Gastrocnemius medialis (tissue), 4 donors: ENCODE data around the gene VAMP8. TPM values are rescaled to one million over a fixed set of nuclear protein-coding genes. Genes with fewer than 3 reads are reported as not detected.

Experiments used
- ATAC-seq, 2 donors: fragments of 150-250 bp; one replicate each; pipeline ENCODE4 v1.9.1; 2016
- DNase-seq, 2 donors: peaks; one replicate each; pipeline ENCODE4 v3.0.0-alpha.2; 2019
- H3K27ac ChIP-seq, 4 donors: fragments of 200-600 bp; sonication (generic); 1 replicate in 1 of 4; 2 replicates in 3 of 4; pipeline ENCODE4 v1.5.1; 2016 to 2018; ENCODE audit warnings: mild to moderate bottlenecking in 2 of 4, moderate library complexity in 1 of 4
- H3K27me3 ChIP-seq, 3 donors: fragments of 200-600 bp; sonication (generic) in 2 of 3; 1 replicate in 1 of 3; 2 replicates in 2 of 3; pipeline versions ENCODE4 v1.5.1 to v1.6.0; 2016 to 2019; ENCODE audit warnings: mild to moderate bottlenecking in 1 of 3, moderate library complexity in 1 of 3
- H3K36me3 ChIP-seq, 2 donors: fragments of 200-600 bp; sonication (generic) in 1 of 2; one replicate each; pipeline ENCODE4 v1.5.1; 2017 to 2018
- H3K4me1 ChIP-seq, 2 donors: fragments of 200-600 bp; sonication (generic) in 1 of 2; one replicate each; pipeline ENCODE4 v1.5.1; 2016 to 2017; ENCODE audit warnings: mild to moderate bottlenecking in 2 of 2
- H3K4me3 ChIP-seq, 4 donors: fragments of 200-600 bp; sonication (generic) in 3 of 4; 1 replicate in 1 of 4; 2 replicates in 3 of 4; pipeline ENCODE4 v1.5.1; 2016 to 2019; ENCODE audit warnings: mild to moderate bottlenecking in 2 of 4
- H3K9me3 ChIP-seq, 3 donors: fragments of 200-600 bp; sonication (generic) in 2 of 3; 1 replicate in 1 of 3; 2 replicates in 2 of 3; pipeline ENCODE4 v1.5.1; 2016 to 2019
- POLR2A ChIP-seq, 2 donors: fragments of 450-650 bp; IDR thresholded peaks; one replicate each; pipeline ENCODE4 v1.6.1; 2017; ENCODE audit warnings: antibody characterized with exemption in 2 of 2, mild to moderate bottlenecking in 2 of 2, moderate library complexity in 2 of 2
- in situ Hi-C, 4 donors: fragments of 200-750 bp; cut with MboI; loops; one replicate each; pipeline versions ENCODE4 v1.15.0 to v1.8.0; 2017; ENCODE audit warnings: low sequenced_read_pairs in 4 of 4
- intact Hi-C: fragments of 100-400 bp; cut with DNase I; formaldehyde crosslinking; loops from one replicate; pipeline ENCODE4 v1.15.1; 2023; ENCODE audit warnings: low total_unique reads
- total RNA-seq, 4 donors: library from RNA; depleted of rRNA; stranded (reverse); fragments of >200 nt; gene quantifications; one replicate each; pipeline versions ENCODE4 v1.1.0 to v1.2.3, GENCODE V29; 2016
- TF ChIP-seq, protein P1 (sequence below), 5 experiments: fragments of 450-650 bp in 3 of 5; fragments of 200-600 bp in 2 of 5; sonication (generic) in 2 of 5; IDR thresholded peaks in 4 of 5; conservative IDR thresholded peaks in 1 of 5; 1 replicate in 4 of 5; 2 replicates in 1 of 5; pipeline ENCODE4 v1.5.1; 2016 to 2019; ENCODE audit warnings: antibody characterized with exemption in 5 of 5, mild to moderate bottlenecking in 3 of 5, moderate library complexity in 3 of 5

VAMP8 gene
- total RNA-seq, 4 donors from 2014 or later = 5.3 to 12.1 (median 7.1) TPM

DNA sequence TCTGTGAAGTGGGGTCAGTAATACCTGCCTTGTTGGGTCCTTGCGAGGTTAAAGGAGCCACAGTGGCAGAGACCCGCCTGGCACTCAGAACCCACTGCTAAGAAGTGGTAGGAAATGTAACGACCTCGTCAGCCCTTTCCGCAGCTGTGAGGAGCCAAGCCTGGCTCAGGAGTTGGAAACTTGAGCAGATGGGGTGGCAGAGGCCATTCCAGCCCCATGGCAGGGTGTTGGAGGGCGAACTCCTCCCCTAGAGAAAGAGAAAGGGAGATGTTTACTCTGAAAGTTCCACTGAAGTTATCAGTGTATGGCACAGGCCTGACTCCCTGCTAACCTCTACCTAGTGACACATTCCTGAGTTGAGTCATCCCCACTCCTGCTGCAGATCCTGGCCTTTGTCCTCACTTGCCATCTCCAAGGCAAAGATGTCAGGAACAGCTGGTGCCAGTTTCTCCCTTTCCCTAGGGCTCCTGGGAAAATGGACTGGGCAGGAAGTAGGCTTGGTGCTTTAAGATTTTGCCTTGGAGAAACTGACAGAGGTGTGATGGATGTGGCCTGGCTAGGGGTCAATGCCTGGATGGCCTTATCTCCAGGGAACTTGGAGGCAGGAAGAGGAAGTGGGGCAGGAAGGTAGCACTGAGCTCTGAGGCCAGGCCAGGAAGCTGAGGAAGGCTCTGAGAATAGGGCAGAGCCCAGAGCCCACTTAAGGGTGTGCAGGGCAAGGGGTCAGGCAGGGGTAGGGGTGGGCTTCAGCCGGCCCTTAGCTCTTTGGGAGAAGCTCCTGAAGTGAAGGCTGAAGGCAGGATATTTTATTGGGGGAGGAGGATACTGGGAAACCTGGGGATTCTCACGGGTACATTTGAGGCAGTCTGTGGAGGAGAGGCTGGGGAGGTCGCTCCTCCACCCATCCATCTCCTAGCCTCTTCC lies 7.7 kb downstream of the VAMP8 start:
- H3K4me1 ChIP-seq = peaks cover 58 to 65% of the 10 kb centered on the region in 2 donors
- TF ChIP-seq, protein P1, sequence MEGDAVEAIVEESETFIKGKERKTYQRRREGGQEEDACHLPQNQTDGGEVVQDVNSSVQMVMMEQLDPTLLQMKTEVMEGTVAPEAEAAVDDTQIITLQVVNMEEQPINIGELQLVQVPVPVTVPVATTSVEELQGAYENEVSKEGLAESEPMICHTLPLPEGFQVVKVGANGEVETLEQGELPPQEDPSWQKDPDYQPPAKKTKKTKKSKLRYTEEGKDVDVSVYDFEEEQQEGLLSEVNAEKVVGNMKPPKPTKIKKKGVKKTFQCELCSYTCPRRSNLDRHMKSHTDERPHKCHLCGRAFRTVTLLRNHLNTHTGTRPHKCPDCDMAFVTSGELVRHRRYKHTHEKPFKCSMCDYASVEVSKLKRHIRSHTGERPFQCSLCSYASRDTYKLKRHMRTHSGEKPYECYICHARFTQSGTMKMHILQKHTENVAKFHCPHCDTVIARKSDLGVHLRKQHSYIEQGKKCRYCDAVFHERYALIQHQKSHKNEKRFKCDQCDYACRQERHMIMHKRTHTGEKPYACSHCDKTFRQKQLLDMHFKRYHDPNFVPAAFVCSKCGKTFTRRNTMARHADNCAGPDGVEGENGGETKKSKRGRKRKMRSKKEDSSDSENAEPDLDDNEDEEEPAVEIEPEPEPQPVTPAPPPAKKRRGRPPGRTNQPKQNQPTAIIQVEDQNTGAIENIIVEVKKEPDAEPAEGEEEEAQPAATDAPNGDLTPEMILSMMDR (IDR thresholded peaks at IDR 0.05 in 4 of 5, conservative IDR thresholded peaks at IDR 0.05 in 1 of 5) = no peak
- TF ChIP-seq POLR2A (IDR thresholded peaks at IDR 0.05) = peak in 1 of 2 donors; percentile 38
- H3K27ac ChIP-seq = peak overlapping the region; percentile 88 to 98 (median 90)
- no peaks in the 10 kb centered on the region for H3K9me3 ChIP-seq
- intact Hi-C loops = no loop called here
- no peaks in the 10 kb centered on the region for H3K27me3 ChIP-seq
- peak overlapping the region; percentile 59 to 89 (median 64) for H3K4me3 ChIP-seq
- H3K36me3 ChIP-seq = no peaks in the 10 kb centered on the region
- ATAC-seq (peak; percentile 87 to 88), DNase-seq (peak; percentile 78 to 86)
- in situ Hi-C loops = no loop called here

DNA sequence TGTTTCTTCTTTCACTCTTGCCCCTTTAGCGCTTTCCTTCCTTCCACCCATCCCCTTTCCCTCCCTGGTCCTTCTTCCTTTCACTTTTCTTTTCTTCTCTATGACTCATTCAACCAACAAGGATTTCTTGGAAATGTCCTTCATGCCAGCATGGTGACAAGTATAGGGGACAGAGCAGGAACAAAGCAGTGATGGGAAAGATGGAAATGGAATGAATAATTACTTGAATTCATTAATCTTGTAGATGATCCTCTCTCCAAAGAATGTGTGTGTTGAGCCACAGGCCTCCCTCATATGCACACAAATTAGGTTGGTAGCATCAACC lies 8.4 kb downstream of the VAMP8 start:
- peak in 1 of 2 donors; percentile 47 for ATAC-seq
- H3K36me3 ChIP-seq = no peaks in the 10 kb centered on the region
- DNase-seq = no peak
- peaks cover 65 to 71% of the 10 kb centered on the region in 2 donors for H3K4me1 ChIP-seq
- TF ChIP-seq, protein P1 (IDR thresholded peaks at IDR 0.05 in 4 of 5, conservative IDR thresholded peaks at IDR 0.05 in 1 of 5) = no peak
- no peak for TF ChIP-seq POLR2A (IDR thresholded peaks at IDR 0.05)
- no peaks in the 10 kb centered on the region for H3K27me3 ChIP-seq
- peak overlapping the region; percentile 59 to 89 (median 64) for H3K4me3 ChIP-seq
- in situ Hi-C loops = no loop called here
- no peaks in the 10 kb centered on the region for H3K9me3 ChIP-seq
- peak overlapping the region; percentile 88 to 98 (median 90) for H3K27ac ChIP-seq
- intact Hi-C loops = no loop called here

DNA sequence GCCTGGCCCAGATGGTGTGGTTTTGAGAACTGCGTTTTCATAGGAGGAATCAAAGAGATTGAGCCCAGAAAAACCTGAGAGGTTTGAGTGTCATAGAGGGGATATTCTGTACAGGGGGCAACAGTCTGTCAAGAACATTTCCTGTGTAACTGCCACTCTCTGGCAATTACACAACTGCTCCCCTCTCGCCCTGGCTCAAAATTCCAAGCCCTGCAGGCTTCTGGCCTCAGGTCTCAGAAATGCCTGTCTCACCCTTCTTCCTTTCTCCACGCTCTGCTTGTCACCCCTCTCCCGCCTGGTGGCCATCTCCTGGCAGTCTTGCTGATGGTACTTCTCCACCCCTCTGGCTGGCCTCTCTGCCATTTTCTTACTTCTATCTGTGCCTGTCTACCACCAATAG lies 10.8 kb downstream of the VAMP8 start:
- Histone ChIP-seq H3K9me3 (no peaks in the 10 kb centered on the region), H3K4me1 (peaks cover 81 to 85% of the 10 kb centered on the region in 2 donors), H3K27me3 (no peaks in the 10 kb centered on the region), H3K4me3 (no peak overlapping the region), H3K27ac (peak overlapping the region; percentile 88 to 98 (median 90)), H3K36me3 (peaks cover 0 to 5% of the 10 kb centered on the region in 2 donors)
- intact Hi-C loops (no loop called here), in situ Hi-C loops (no loop called here)
- TF ChIP-seq, protein P1 (IDR thresholded peaks at IDR 0.05 in 4 of 5, conservative IDR thresholded peaks at IDR 0.05 in 1 of 5) = no peak
- TF ChIP-seq POLR2A (IDR thresholded peaks at IDR 0.05) = no peak
- no peak for ATAC-seq
- DNase-seq = no peak

DNA sequence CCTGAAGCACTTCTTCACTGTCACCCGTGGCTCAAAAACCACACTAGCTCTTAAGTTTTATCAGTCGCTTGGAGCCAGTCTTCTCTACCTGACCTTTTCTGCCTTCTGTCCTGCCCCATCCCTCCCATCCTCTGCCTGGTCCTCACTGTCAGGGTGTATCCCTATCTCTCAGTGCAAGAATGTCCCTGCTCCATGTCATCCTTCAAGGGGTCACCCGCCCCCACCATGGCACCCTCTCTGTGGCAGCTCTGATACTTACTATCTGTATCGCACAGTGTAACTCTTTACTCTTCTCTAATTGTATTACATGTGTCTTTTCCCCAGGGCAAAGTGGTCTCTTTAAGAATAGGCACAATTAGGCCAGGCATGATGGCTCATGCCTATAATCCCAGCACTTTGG lies 11.3 kb downstream of the VAMP8 start:
- TF ChIP-seq POLR2A (IDR thresholded peaks at IDR 0.05) = no peak
- TF ChIP-seq, protein P1 (IDR thresholded peaks at IDR 0.05 in 4 of 5, conservative IDR thresholded peaks at IDR 0.05 in 1 of 5) = no peak
- Histone ChIP-seq H3K9me3 (no peaks in the 10 kb centered on the region), H3K4me1 (peaks cover 80% of the 10 kb centered on the region in 2 donors), H3K4me3 (no peak overlapping the region), H3K36me3 (peaks cover 0 to 7% of the 10 kb centered on the region in 2 donors), H3K27ac (peak overlapping the region; percentile 88 to 98 (median 90)), H3K27me3 (no peaks in the 10 kb centered on the region)
- in situ Hi-C loops (no loop called here), intact Hi-C loops (no loop called here)
- ATAC-seq = no peak
- no peak for DNase-seq
